Stimulated activated CD8-positive, alpha-beta memory T cell treated with anti-CD3 and anti-CD28 coated beads, Interleukin-7, amount 100 ng/mL, for 4 hours (primary cell): ENCODE results near the gene SH3TC2.

Experiments used
- DNase-seq, 2 donors: peaks; one replicate each; pipeline ENCODE4 v3.0.0-alpha.2; 2020; ENCODE audit warnings: low read depth in 2 of 2

The SH3TC2 gene

DNA sequence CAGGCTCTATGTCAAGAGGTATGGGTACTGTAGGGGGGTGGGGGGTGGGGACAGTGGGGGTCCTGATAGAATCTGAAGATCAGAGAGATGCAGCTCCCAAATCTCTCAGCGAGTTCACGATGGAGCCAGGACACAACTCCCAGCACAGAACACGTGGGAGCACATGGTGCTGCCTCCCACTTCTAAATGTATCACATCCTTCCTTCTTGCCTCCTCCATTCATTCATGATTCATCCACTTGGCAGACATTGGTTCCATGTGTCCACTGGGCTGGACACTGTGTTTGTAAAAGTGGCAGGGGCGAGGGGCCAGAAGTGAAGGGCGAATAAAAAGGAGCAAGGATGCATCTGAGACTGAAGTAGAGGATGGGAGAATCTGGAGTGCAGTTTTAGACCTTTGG, 33.9 kb downstream of the SH3TC2 start:
- no peak for DNase-seq

DNA sequence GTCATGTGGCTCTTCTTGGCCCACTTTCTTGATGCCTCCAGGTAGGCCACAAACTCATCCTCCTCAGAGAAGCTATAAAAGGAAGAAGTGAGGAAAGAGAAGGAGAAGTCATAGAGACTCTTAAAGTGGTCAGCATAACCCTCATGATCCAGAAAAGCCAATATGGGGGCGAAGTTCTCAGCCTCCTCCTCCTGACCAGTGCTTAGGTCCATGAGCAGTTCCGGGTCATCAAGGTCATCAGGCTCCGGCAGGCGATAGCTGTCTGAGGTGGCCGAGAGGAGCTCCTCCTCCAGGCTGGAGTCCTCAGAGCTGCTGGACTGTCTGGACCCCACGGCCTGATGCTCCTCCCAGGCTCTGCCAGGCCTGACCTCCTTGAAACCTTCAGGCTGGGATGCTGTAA, 34.7 kb downstream of the SH3TC2 start:
- DNase-seq = no peak

GRCh38 chr5:149027636-149028035, 35.2 kb downstream of the SH3TC2 start:
- DNase-seq = no peak

GRCh38 chr5:149024943-149025342, 37.9 kb downstream of the SH3TC2 start:
- DNase-seq = no peak

GRCh38 chr5:149024477-149024876, 38.4 kb downstream of the SH3TC2 start:
- no peak for DNase-seq

DNA sequence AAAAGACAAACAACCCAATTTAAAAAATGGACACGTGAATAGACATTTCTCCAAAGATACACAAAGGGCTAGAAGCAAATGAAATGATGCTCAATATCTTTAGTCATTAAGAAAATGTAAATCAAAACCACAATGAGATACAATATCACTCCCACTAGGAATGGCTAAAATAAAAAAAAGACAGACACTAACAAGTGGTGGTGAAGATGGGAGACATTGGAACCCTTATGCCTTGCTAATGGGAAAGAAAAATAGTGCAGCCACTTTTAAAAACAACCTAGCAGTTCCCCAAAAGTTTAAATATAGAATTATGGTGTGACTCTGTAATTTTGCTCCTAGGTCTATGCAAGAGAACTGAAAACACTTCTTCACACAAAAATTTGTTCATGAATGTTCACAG, 40.7 kb downstream of the SH3TC2 start:
- DNase-seq = no peak

- no peak for DNase-seq
Measured at GRCh38 chr5:149019679-149020078, 43.2 kb downstream of the SH3TC2 start.

- no peak for DNase-seq
Measured at GRCh38 chr5:149018909-149019443, 43.9 kb downstream of the SH3TC2 start.

GRCh38 chr5:149017636-149018035, 45.2 kb downstream of the SH3TC2 start:
- no peak for DNase-seq

DNA sequence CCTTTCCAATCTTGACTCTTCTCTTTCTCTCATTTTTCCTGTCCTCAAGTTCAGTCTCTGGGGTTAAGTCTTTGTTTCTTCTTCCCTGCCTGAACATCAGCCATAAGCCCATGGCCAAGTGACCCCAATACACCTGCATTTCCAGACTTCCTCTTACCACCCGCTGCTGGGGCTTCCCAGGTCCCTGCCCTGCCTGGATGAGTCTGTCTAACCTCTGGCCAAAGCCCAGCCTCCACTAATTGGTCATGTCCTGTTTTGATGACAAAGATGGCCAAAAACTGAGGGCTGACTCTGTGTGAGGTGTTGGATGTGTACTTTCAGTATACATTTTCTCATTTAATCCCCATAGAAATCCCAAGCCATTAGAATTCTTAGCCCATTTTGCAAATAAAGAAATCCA, 47.3 kb downstream of the SH3TC2 start:
- DNase-seq = no peak

DNA sequence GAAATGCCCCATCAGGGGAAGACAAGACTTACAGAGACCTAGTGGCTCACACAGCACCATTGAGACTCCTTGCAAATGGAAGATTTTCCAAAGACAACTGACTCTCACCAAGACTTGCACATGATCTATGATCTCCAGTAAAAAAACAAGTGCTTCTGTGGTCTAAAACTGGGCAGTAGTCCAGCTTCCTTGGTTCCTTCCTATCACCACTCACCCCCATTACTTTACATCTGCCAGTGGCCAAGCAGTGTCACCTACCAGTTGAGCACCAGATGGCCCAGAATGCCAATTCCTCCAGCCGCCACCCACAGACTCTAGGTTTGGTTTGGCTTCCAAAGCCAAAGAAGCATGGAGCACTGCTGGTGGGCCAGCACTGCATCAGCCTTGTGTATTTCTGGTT, 47.7 kb downstream of the SH3TC2 start:
- no peak for DNase-seq

GRCh38 chr5:149014571-149015031, 48.3 kb downstream of the SH3TC2 start:
- DNase-seq = no peak

GRCh38 chr5:149013796-149014195, 49.1 kb downstream of the SH3TC2 start:
- no peak for DNase-seq

DNA sequence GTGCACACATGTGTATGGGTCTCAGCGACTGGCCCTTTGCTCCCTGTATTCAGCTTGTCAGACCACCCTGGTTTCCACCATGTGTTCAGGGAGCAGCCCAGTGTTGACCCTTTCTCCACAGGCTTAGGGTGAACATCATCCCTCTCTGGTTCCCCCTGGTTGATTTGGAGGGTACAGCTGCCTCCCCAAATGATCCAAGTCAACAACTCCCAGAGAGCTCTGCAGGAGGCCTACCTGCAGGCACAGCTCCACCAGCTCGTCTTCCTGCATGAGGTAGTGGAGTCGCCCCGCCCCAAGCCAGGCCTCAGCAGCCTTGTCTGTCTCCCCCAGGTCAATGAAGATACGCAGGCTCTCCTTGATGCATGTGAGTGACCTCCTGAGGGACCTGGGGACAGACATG, 50.5 kb downstream of the SH3TC2 start:
- DNase-seq = no peak

DNA sequence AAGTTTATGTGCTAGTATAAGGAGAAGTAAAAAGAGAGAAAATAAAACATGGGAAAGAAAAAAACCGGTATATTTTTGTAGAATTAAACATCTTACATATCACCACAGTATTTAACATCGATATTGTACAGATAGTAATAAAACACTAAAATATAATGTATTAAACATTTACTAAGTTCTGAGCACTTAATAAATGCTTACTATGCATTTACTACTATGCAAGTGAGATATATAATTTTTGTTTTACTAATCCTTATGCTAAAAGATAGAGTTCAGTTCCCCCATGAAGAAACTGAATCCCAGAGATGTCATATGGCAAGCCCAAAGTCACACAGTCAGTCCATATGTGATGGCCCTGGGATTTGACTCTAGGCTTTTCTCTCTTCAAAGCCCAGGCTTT, 51.1 kb downstream of the SH3TC2 start:
- no peak for DNase-seq

GRCh38 chr5:149011084-149011483, 51.8 kb downstream of the SH3TC2 start:
- DNase-seq = no peak

- no peak for DNase-seq
Measured at GRCh38 chr5:149007174-149007573, 55.7 kb downstream of the SH3TC2 start.

- no peak for DNase-seq
Measured at GRCh38 chr5:149006426-149006825, 56.4 kb downstream of the SH3TC2 start.

GRCh38 chr5:149005077-149005892, 57.6 kb downstream of the SH3TC2 start:
- DNase-seq = no peak

- DNase-seq = no peak
Measured at GRCh38 chr5:149004559-149004958, 58.3 kb downstream of the SH3TC2 start.

- no peak for DNase-seq
Measured at GRCh38 chr5:149002761-149003689, 59.8 kb downstream of the SH3TC2 start.

- no peak for DNase-seq
Measured at GRCh38 chr5:149002053-149002452, 60.8 kb downstream of the SH3TC2 start.
